Body of pancreas (tissue), 4 donors: ENCODE results near the gene FOXP1.

Experiments used
- POLR2A ChIP-seq, 3 donors: fragments of 450-650 bp; IDR thresholded peaks; one replicate each; pipeline ENCODE4 v1.6.1; 2016; ENCODE audit warnings: antibody characterized with exemption in 3 of 3, mild to moderate bottlenecking in 2 of 3
- TF ChIP-seq, protein P1 (sequence below), 7 experiments: fragments of 450-650 bp in 4 of 7; fragments of 200-600 bp in 3 of 7; sonication (generic) in 3 of 7; IDR thresholded peaks; one replicate each; pipeline ENCODE4 v1.5.1; 2016 to 2019; ENCODE audit warnings: antibody characterized with exemption in 7 of 7

DNA sequence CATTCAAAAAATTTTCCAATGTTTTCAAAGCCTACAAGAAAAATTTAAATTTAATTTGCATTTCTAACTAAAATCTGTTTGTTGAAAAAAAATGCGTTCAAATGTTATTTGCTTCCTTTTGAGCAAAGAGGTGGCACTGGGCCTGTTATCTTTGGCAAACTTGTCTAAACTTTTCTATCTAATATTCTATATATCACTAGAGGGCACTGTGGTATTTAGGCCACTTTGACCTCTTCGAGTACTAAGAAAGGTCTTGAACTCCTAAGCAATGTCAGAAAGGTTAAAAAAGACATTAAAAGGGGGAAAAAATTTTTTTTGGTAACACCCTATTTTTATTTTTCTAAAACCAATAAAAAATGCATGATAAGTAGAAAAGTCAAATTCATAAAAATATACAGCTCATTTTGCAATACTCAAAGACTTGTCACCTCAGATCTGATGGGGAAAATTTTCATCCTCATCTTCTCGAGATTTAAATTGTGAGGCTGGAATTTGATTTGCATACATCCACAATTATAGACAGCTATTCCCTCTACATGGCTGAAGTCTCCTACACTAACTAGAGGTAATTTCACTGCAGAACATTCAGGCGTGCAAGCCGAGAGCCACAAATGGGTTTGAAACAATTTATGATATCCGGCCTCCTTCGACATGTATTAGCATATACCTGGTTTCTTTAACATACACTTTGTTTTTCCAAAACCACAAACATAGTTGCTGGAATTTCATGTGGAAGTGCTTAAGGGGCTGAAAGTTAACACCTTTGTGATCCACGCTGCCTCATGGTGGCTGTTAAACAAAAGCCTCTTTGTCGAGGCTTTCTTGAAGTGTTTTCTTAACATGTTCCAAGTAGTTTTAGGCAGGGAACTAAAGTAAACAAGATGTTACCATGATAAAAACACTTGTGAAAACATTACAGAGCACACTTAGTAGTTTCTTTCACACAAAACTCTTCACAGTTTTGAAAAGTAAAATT is 576.4 kb downstream of the FOXP1 start:
- no peak for TF ChIP-seq POLR2A (IDR thresholded peaks at IDR 0.05)
- TF ChIP-seq, protein P1, sequence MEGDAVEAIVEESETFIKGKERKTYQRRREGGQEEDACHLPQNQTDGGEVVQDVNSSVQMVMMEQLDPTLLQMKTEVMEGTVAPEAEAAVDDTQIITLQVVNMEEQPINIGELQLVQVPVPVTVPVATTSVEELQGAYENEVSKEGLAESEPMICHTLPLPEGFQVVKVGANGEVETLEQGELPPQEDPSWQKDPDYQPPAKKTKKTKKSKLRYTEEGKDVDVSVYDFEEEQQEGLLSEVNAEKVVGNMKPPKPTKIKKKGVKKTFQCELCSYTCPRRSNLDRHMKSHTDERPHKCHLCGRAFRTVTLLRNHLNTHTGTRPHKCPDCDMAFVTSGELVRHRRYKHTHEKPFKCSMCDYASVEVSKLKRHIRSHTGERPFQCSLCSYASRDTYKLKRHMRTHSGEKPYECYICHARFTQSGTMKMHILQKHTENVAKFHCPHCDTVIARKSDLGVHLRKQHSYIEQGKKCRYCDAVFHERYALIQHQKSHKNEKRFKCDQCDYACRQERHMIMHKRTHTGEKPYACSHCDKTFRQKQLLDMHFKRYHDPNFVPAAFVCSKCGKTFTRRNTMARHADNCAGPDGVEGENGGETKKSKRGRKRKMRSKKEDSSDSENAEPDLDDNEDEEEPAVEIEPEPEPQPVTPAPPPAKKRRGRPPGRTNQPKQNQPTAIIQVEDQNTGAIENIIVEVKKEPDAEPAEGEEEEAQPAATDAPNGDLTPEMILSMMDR (IDR thresholded peaks at IDR 0.05), result peak; percentile 30 to 67 (median 49)
